IMR-90 (cell line): ENCODE results near the gene NTNG2. TPM values are rescaled to one million over a fixed set of nuclear protein-coding genes. Genes with fewer than 3 reads are reported as not detected.

ENCODE experiments used
- ATAC-seq: fragments of 200-7000 bp; cut with Tn5 transposase; 2 replicates; pipeline ENCODE4 v1.9.1; 2020; ENCODE audit warnings: low read depth, mild to moderate bottlenecking, moderate library complexity
- BruUV-seq: library from RNA; stranded (reverse); fragments of 400-500 nt; replicated peaks from 2 replicates; lab custom pipeline; 2021; lab: Mats Ljungman, UMichigan
- CTCF ChIA-PET: fragments of 300-600 bp; formaldehyde crosslinking; extraction: SDS; loops from one replicate; lab custom pipeline; 2021; ENCODE audit warnings: antibody characterized with exemption; lab: Yijun Ruan, JAX
- POLR2A ChIA-PET: fragments of 300-600 bp; sonication (Branson Sonifier 250); formaldehyde crosslinking; loops from one replicate; lab custom pipeline; 2022; ENCODE audit warnings: antibody characterized with exemption; ENCODE audit not compliant: unreplicated experiment; lab: Charles Lee
- DNase-seq: peaks from one replicate; pipeline ENCODE4 v3.0.0; 2013
- H2AFZ ChIP-seq: replicated peaks from 2 replicates; pipeline ENCODE3; 2013; ENCODE audit warnings: low read length, mild to moderate bottlenecking; ENCODE audit not compliant: poor library complexity
- H2AK5ac ChIP-seq: 2 replicates; pipeline ENCODE4 v1.6.1; 2013; ENCODE audit warnings: low read depth, low read length, inconsistent platforms
- H2AK9ac ChIP-seq: replicated peaks from 2 replicates; pipeline ENCODE3; 2013; ENCODE audit warnings: mild to moderate bottlenecking, low read depth, low read length, moderate library complexity; ENCODE audit not compliant: poor library complexity
- H2BK120ac ChIP-seq: 2 replicates; pipeline ENCODE4 v1.6.1; 2013; ENCODE audit warnings: low read depth, low read length, inconsistent platforms
- H2BK15ac ChIP-seq: 3 replicates; pipeline ENCODE4 v1.6.1; 2013; ENCODE audit warnings: low read depth, low read length, inconsistent platforms
- H2BK20ac ChIP-seq: 2 replicates; pipeline ENCODE4 v1.6.1; 2013; ENCODE audit warnings: low read depth, mild to moderate bottlenecking, inconsistent platforms, low read length, moderate library complexity
- H2BK5ac ChIP-seq: 2 replicates; pipeline ENCODE4 v1.6.1; 2013; ENCODE audit warnings: mild to moderate bottlenecking, low read depth, low read length, inconsistent platforms; ENCODE audit not compliant: poor library complexity, severe bottlenecking
- H3K14ac ChIP-seq: replicated peaks from 2 replicates; pipeline ENCODE4 v1.6.1; 2013; ENCODE audit warnings: low read depth, low read length, inconsistent platforms
- H3K18ac ChIP-seq: 2 replicates; pipeline ENCODE4 v1.6.1; 2013; ENCODE audit warnings: low read depth, low read length, control low read depth
- H3K23ac ChIP-seq: 2 replicates; pipeline ENCODE4 v1.6.1; 2013; ENCODE audit warnings: low read depth, low read length, inconsistent platforms
- H3K27ac ChIP-seq: 2 replicates; pipeline ENCODE4 v1.5.1; 2013; ENCODE audit warnings: mild to moderate bottlenecking, control low read depth, low read length; ENCODE audit not compliant: insufficient read depth
- H3K27me3 ChIP-seq: 2 replicates; pipeline ENCODE4 v1.6.1; 2013; ENCODE audit warnings: low read length; ENCODE audit not compliant: control insufficient read depth, insufficient read depth
- H3K36me3 ChIP-seq: 2 replicates; pipeline ENCODE4 v1.6.1; 2013; ENCODE audit warnings: low read length, mixed read lengths; ENCODE audit not compliant: control insufficient read depth, insufficient read depth
- H3K4ac ChIP-seq: 2 replicates; pipeline ENCODE4 v1.6.1; 2013; ENCODE audit warnings: low read depth, low read length, inconsistent platforms
- H3K4me1 ChIP-seq: 2 replicates; pipeline ENCODE4 v1.6.1; 2013; ENCODE audit warnings: low read length, mixed read lengths; ENCODE audit not compliant: control insufficient read depth, insufficient read depth
- H3K4me2 ChIP-seq: 2 replicates; pipeline ENCODE4 v1.6.1; 2013; ENCODE audit warnings: low read depth, mild to moderate bottlenecking, control low read depth, low read length, moderate library complexity
- H3K4me3 ChIP-seq: 2 replicates; pipeline ENCODE4 v1.5.1; 2013; ENCODE audit warnings: low read depth, mild to moderate bottlenecking, control low read depth, low read length, moderate library complexity; ENCODE audit not compliant: insufficient read depth
- H3K56ac ChIP-seq: 2 replicates; pipeline ENCODE4 v1.6.1; 2013; ENCODE audit warnings: low read length, inconsistent platforms; ENCODE audit not compliant: insufficient read depth; ENCODE audit errors: extremely low read depth
- H3K79me1 ChIP-seq, 2 experiments: 2 replicates each; pipeline ENCODE4 v1.6.1; 2013; ENCODE audit warnings: low read length in 2 of 2, inconsistent platforms in 1 of 2, low read depth in 1 of 2
- H3K9ac ChIP-seq: 2 replicates; pipeline ENCODE4 v1.6.1; 2013; ENCODE audit warnings: low read depth, low read length, control low read depth
- H3K9me1 ChIP-seq: 2 replicates; pipeline ENCODE4 v1.6.1; 2013; ENCODE audit warnings: low read length, inconsistent platforms; ENCODE audit not compliant: insufficient read depth
- H3K9me3 ChIP-seq: 2 replicates; pipeline ENCODE4 v1.6.1; 2013; ENCODE audit warnings: low read length; ENCODE audit not compliant: control insufficient read depth, insufficient read depth
- H4K20me1 ChIP-seq: 2 replicates; pipeline ENCODE4 v1.6.1; 2013; ENCODE audit warnings: low read length, inconsistent platforms; ENCODE audit not compliant: insufficient read depth
- H4K5ac ChIP-seq: 2 replicates; pipeline ENCODE4 v1.6.1; 2013; ENCODE audit warnings: mild to moderate bottlenecking, low read depth, low read length, control low read depth
- H4K8ac ChIP-seq, 2 experiments: 2 replicates each; pipeline ENCODE4 v1.6.1; 2013; ENCODE audit warnings: low read depth in 2 of 2, low read length in 2 of 2, control low read depth in 1 of 2, inconsistent platforms in 1 of 2
- H4K91ac ChIP-seq: 2 replicates; pipeline ENCODE4 v1.6.1; 2013; ENCODE audit warnings: low read depth, low read length, inconsistent platforms; ENCODE audit not compliant: insufficient read depth
- CEBPB ChIP-seq: IDR thresholded peaks from 2 replicates; pipeline ENCODE4 v1.6.1; 2012; ENCODE audit warnings: low read depth, low read length, improper control_type of control experiment
- CTCF ChIP-seq: conservative IDR thresholded peaks from 2 replicates; pipeline ENCODE4 v1.5.1; 2012; ENCODE audit warnings: mild to moderate bottlenecking, low read depth, low read length, improper control_type of control experiment
- RAD21 ChIP-seq: IDR thresholded peaks from 2 replicates; pipeline ENCODE4 v1.6.1; 2012; ENCODE audit warnings: low read length, improper control_type of control experiment
- WGBS, 2 experiments: methylation state at CpG; one replicate each; pipeline versions ENCODE4 v1.1.5 to v1.1.7; 2013; ENCODE audit warnings: missing lambda C conversion rate in 2 of 2; ENCODE audit not compliant: insufficient read length in 1 of 2; ENCODE audit errors: extremely low coverage in 2 of 2; 5-methylcytosine and 5-hydroxymethylcytosine counted together
- dilution Hi-C: fragments of 300-500 bp; cut with HindIII; formaldehyde crosslinking; loops from one replicate; pipeline ENCODE4 v1.14.3; 2018; ENCODE audit warnings: low sequenced_read_pairs; ENCODE audit not compliant: unreplicated experiment
- in situ Hi-C: fragments of 300-500 bp; cut with MboI; formaldehyde crosslinking; loops from 3 replicates; pipeline ENCODE4 v1.14.3; 2019; ENCODE audit warnings: low sequenced_read_pairs, inconsistent platforms, mixed read lengths
- intact Hi-C: fragments of 100-400 bp; cut with micrococcal nuclease; formaldehyde crosslinking; loops from 2 replicates; pipeline ENCODE4 v1.10.0; 2022
- polyA plus RNA-seq, 3 experiments: library from polyadenylated mRNA; depleted of rRNA; stranded (reverse); fragments of >200 nt; gene quantifications; 2 replicates each; pipeline ENCODE4 v1.2.3, GENCODE V29; 2012; ENCODE audit warnings: low replicate concordance in 1 of 3
- total RNA-seq: library from RNA; depleted of rRNA; stranded (reverse); fragments of >200 nt; gene quantifications from 2 replicates; pipeline ENCODE4 v1.2.3, GENCODE V29; 2012

The NTNG2 gene
- total and polyA plus RNA-seq, 2 of the 4 experiments (the other 2 are of a cell fraction), result 0.54 to 0.84 TPM

GRCh38 chr9:132166599-132166998 lies 4.7 kb downstream of the NTNG2 start:
- Histone ChIP-seq H3K4me3 (no peak overlapping the region), H4K91ac (no peak overlapping the region), H2AFZ (no peak overlapping the region), H4K8ac (no peak overlapping the region), H3K9me3 (no peaks in the 10 kb centered on the region), H3K27me3 (peaks cover 42% of the 10 kb centered on the region), H3K27ac (no peak overlapping the region), H3K18ac (no peak overlapping the region), H2BK15ac (no peak overlapping the region), H3K56ac (no peak overlapping the region), H3K14ac (no peak overlapping the region), H4K5ac (no peak overlapping the region), H2BK5ac (no peak overlapping the region), H3K79me1 (no peaks in the 10 kb centered on the region), H3K23ac (no peak overlapping the region), H3K9ac (no peak overlapping the region), H2BK20ac (no peak overlapping the region), H4K20me1 (peaks cover 27% of the 10 kb centered on the region), H3K4me1 (no peaks in the 10 kb centered on the region; the same call in 1 of the 2 replicates), H2AK9ac (no peak overlapping the region), H3K36me3 (no peaks in the 10 kb centered on the region), H2AK5ac (no peak overlapping the region), H3K9me1 (no peaks in the 10 kb centered on the region), H2BK120ac (no peak overlapping the region), H3K4me2 (no peak overlapping the region), H3K4ac (no peak overlapping the region)
- intact Hi-C loops, result loop anchor here (10.0 kb wide), 1 partner anchor 142 kb away; no protein-coding TSS in a partner anchor
- ATAC-seq (no peak), DNase-seq (no peak)
- WGBS, 2 experiments, result 83% methylated on average over 14 of the region's 19 CpGs; no CpG with 5 or more reads in 1 of the 2 experiments
- dilution Hi-C loops, result no loop called here
- ChIA-PET CTCF (no interaction called here), POLR2A (no interaction called here)
- BruUV-seq, result no TSS peak
- in situ Hi-C loops, result loop anchor here (10.0 kb wide), 1 partner anchor 402 kb away; no protein-coding TSS in a partner anchor
- TF ChIP-seq RAD21, result peak; percentile 35
- TF ChIP-seq CEBPB, result no peak
- TF ChIP-seq CTCF, result peak; percentile 22; the same call in 1 of the 2 replicates
